IMR-90 (cell line): Measurements from ENCODE around the gene ZBTB33. TPM values are rescaled to one million over a fixed set of nuclear protein-coding genes. Genes with fewer than 3 reads are reported as not detected.

Source experiments
- ATAC-seq: fragments of 200-7000 bp; cut with Tn5 transposase; 2 replicates; pipeline ENCODE4 v1.9.1; 2020; ENCODE audit warnings: low read depth, mild to moderate bottlenecking, moderate library complexity
- BruUV-seq: library from RNA; stranded (reverse); fragments of 400-500 nt; replicated peaks from 2 replicates; lab custom pipeline; 2021; lab: Mats Ljungman, UMichigan
- CTCF ChIA-PET: fragments of 300-600 bp; formaldehyde crosslinking; extraction: SDS; loops from one replicate; lab custom pipeline; 2021; ENCODE audit warnings: antibody characterized with exemption; lab: Yijun Ruan, JAX
- POLR2A ChIA-PET: fragments of 300-600 bp; sonication (Branson Sonifier 250); formaldehyde crosslinking; loops from one replicate; lab custom pipeline; 2022; ENCODE audit warnings: antibody characterized with exemption; ENCODE audit not compliant: unreplicated experiment; lab: Charles Lee
- DNase-seq: peaks from one replicate; pipeline ENCODE4 v3.0.0; 2013
- H2AFZ ChIP-seq: replicated peaks from 2 replicates; pipeline ENCODE3; 2013; ENCODE audit warnings: low read length, mild to moderate bottlenecking; ENCODE audit not compliant: poor library complexity
- H2AK5ac ChIP-seq: 2 replicates; pipeline ENCODE4 v1.6.1; 2013; ENCODE audit warnings: low read depth, low read length, inconsistent platforms
- H2AK9ac ChIP-seq: replicated peaks from 2 replicates; pipeline ENCODE3; 2013; ENCODE audit warnings: mild to moderate bottlenecking, low read depth, low read length, moderate library complexity; ENCODE audit not compliant: poor library complexity
- H2BK120ac ChIP-seq: 2 replicates; pipeline ENCODE4 v1.6.1; 2013; ENCODE audit warnings: low read depth, low read length, inconsistent platforms
- H2BK15ac ChIP-seq: 3 replicates; pipeline ENCODE4 v1.6.1; 2013; ENCODE audit warnings: low read depth, low read length, inconsistent platforms
- H2BK20ac ChIP-seq: 2 replicates; pipeline ENCODE4 v1.6.1; 2013; ENCODE audit warnings: low read depth, mild to moderate bottlenecking, inconsistent platforms, low read length, moderate library complexity
- H2BK5ac ChIP-seq: 2 replicates; pipeline ENCODE4 v1.6.1; 2013; ENCODE audit warnings: mild to moderate bottlenecking, low read depth, low read length, inconsistent platforms; ENCODE audit not compliant: poor library complexity, severe bottlenecking
- H3K14ac ChIP-seq: replicated peaks from 2 replicates; pipeline ENCODE4 v1.6.1; 2013; ENCODE audit warnings: low read depth, low read length, inconsistent platforms
- H3K18ac ChIP-seq: 2 replicates; pipeline ENCODE4 v1.6.1; 2013; ENCODE audit warnings: low read depth, low read length, control low read depth
- H3K23ac ChIP-seq: 2 replicates; pipeline ENCODE4 v1.6.1; 2013; ENCODE audit warnings: low read depth, low read length, inconsistent platforms
- H3K27ac ChIP-seq: 2 replicates; pipeline ENCODE4 v1.5.1; 2013; ENCODE audit warnings: mild to moderate bottlenecking, control low read depth, low read length; ENCODE audit not compliant: insufficient read depth
- H3K27me3 ChIP-seq: 2 replicates; pipeline ENCODE4 v1.6.1; 2013; ENCODE audit warnings: low read length; ENCODE audit not compliant: control insufficient read depth, insufficient read depth
- H3K36me3 ChIP-seq: 2 replicates; pipeline ENCODE4 v1.6.1; 2013; ENCODE audit warnings: low read length, mixed read lengths; ENCODE audit not compliant: control insufficient read depth, insufficient read depth
- H3K4ac ChIP-seq: 2 replicates; pipeline ENCODE4 v1.6.1; 2013; ENCODE audit warnings: low read depth, low read length, inconsistent platforms
- H3K4me1 ChIP-seq: 2 replicates; pipeline ENCODE4 v1.6.1; 2013; ENCODE audit warnings: low read length, mixed read lengths; ENCODE audit not compliant: control insufficient read depth, insufficient read depth
- H3K4me2 ChIP-seq: 2 replicates; pipeline ENCODE4 v1.6.1; 2013; ENCODE audit warnings: low read depth, mild to moderate bottlenecking, control low read depth, low read length, moderate library complexity
- H3K4me3 ChIP-seq: 2 replicates; pipeline ENCODE4 v1.5.1; 2013; ENCODE audit warnings: low read depth, mild to moderate bottlenecking, control low read depth, low read length, moderate library complexity; ENCODE audit not compliant: insufficient read depth
- H3K56ac ChIP-seq: 2 replicates; pipeline ENCODE4 v1.6.1; 2013; ENCODE audit warnings: low read length, inconsistent platforms; ENCODE audit not compliant: insufficient read depth; ENCODE audit errors: extremely low read depth
- H3K79me1 ChIP-seq, 2 experiments: 2 replicates each; pipeline ENCODE4 v1.6.1; 2013; ENCODE audit warnings: low read length in 2 of 2, inconsistent platforms in 1 of 2, low read depth in 1 of 2
- H3K9ac ChIP-seq: 2 replicates; pipeline ENCODE4 v1.6.1; 2013; ENCODE audit warnings: low read depth, low read length, control low read depth
- H3K9me1 ChIP-seq: 2 replicates; pipeline ENCODE4 v1.6.1; 2013; ENCODE audit warnings: low read length, inconsistent platforms; ENCODE audit not compliant: insufficient read depth
- H3K9me3 ChIP-seq: 2 replicates; pipeline ENCODE4 v1.6.1; 2013; ENCODE audit warnings: low read length; ENCODE audit not compliant: control insufficient read depth, insufficient read depth
- H4K20me1 ChIP-seq: 2 replicates; pipeline ENCODE4 v1.6.1; 2013; ENCODE audit warnings: low read length, inconsistent platforms; ENCODE audit not compliant: insufficient read depth
- H4K5ac ChIP-seq: 2 replicates; pipeline ENCODE4 v1.6.1; 2013; ENCODE audit warnings: mild to moderate bottlenecking, low read depth, low read length, control low read depth
- H4K8ac ChIP-seq, 2 experiments: 2 replicates each; pipeline ENCODE4 v1.6.1; 2013; ENCODE audit warnings: low read depth in 2 of 2, low read length in 2 of 2, control low read depth in 1 of 2, inconsistent platforms in 1 of 2
- H4K91ac ChIP-seq: 2 replicates; pipeline ENCODE4 v1.6.1; 2013; ENCODE audit warnings: low read depth, low read length, inconsistent platforms; ENCODE audit not compliant: insufficient read depth
- BHLHE40 ChIP-seq: fragments of 150-350 bp; IDR thresholded peaks from 2 replicates; pipeline ENCODE4 v1.6.1; 2016; ENCODE audit warnings: mild to moderate bottlenecking, low read depth, low read length
- MAFK ChIP-seq: IDR thresholded peaks from 2 replicates; pipeline ENCODE4 v1.6.1; 2012; ENCODE audit warnings: low read depth, low read length, improper control_type of control experiment
- MAZ ChIP-seq: IDR thresholded peaks from 2 replicates; pipeline ENCODE4 v1.6.1; 2012; ENCODE audit warnings: low read depth, mild to moderate bottlenecking, low read length, improper control_type of control experiment, moderate library complexity, borderline replicate concordance
- POLR2A ChIP-seq: IDR thresholded peaks from 2 replicates; pipeline ENCODE4 v1.6.1; 2012; ENCODE audit warnings: mild to moderate bottlenecking, low read depth, low read length
- RCOR1 ChIP-seq: IDR thresholded peaks from 2 replicates; pipeline ENCODE4 v1.6.1; 2012; ENCODE audit warnings: mild to moderate bottlenecking, low read length, improper control_type of control experiment; ENCODE audit not compliant: insufficient replicate concordance
- RFX5 ChIP-seq: IDR thresholded peaks from 2 replicates; pipeline ENCODE4 v1.8.0; 2012; ENCODE audit warnings: low read depth, mild to moderate bottlenecking, low read length, moderate library complexity
- SMC3 ChIP-seq: fragments of 150-350 bp; IDR thresholded peaks from 2 replicates; pipeline ENCODE4 v1.6.1; 2016; ENCODE audit warnings: low read depth, mild to moderate bottlenecking, antibody characterized with exemption, low read length, moderate library complexity
- WGBS, 2 experiments: methylation state at CpG; one replicate each; pipeline versions ENCODE4 v1.1.5 to v1.1.7; 2013; ENCODE audit warnings: missing lambda C conversion rate in 2 of 2; ENCODE audit not compliant: insufficient read length in 1 of 2; ENCODE audit errors: extremely low coverage in 2 of 2; 5-methylcytosine and 5-hydroxymethylcytosine counted together
- dilution Hi-C: fragments of 300-500 bp; cut with HindIII; formaldehyde crosslinking; loops from one replicate; pipeline ENCODE4 v1.14.3; 2018; ENCODE audit warnings: low sequenced_read_pairs; ENCODE audit not compliant: unreplicated experiment
- in situ Hi-C: fragments of 300-500 bp; cut with MboI; formaldehyde crosslinking; loops from 3 replicates; pipeline ENCODE4 v1.14.3; 2019; ENCODE audit warnings: low sequenced_read_pairs, inconsistent platforms, mixed read lengths
- intact Hi-C: fragments of 100-400 bp; cut with micrococcal nuclease; formaldehyde crosslinking; loops from 2 replicates; pipeline ENCODE4 v1.10.0; 2022
- polyA plus RNA-seq, 3 experiments: library from polyadenylated mRNA; depleted of rRNA; stranded (reverse); fragments of >200 nt; gene quantifications; 2 replicates each; pipeline ENCODE4 v1.2.3, GENCODE V29; 2012; ENCODE audit warnings: low replicate concordance in 1 of 3
- total RNA-seq: library from RNA; depleted of rRNA; stranded (reverse); fragments of >200 nt; gene quantifications from 2 replicates; pipeline ENCODE4 v1.2.3, GENCODE V29; 2012
- TF ChIP-seq, protein P1 (sequence below): conservative IDR thresholded peaks from 2 replicates; pipeline ENCODE4 v1.5.1; 2012; ENCODE audit warnings: mild to moderate bottlenecking, low read depth, low read length, improper control_type of control experiment

Gene ZBTB33
- total and polyA plus RNA-seq, 2 of the 4 experiments (the other 2 are of a cell fraction): 3.3 to 16.3 TPM

DNA sequence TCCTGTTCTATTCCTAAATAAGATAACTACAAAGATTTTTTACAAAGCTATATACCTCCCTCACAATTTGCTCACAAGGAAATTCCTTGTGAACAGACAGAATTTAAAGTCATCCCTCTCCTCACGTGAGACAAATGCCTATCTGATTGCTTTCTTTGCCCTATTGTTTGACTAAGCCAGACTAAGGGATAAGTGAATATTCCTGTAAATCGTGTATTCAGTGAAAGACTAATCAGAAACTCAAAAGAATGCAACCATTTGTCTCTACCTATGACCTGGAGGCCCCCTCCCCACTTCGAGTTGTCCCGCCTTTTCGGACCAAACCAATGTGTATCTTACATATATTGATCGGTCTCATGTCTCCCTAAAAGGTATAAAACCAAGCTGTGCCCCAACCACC is 15.3 kb upstream of the ZBTB33 start:
- Histone ChIP-seq H3K9me3 (no peaks in the 10 kb centered on the region), H3K27me3 (no peaks in the 10 kb centered on the region; the same call in 1 of the 2 replicates), H3K36me3 (no peaks in the 10 kb centered on the region), H2AK9ac (no peak overlapping the region), H3K9ac (no peak overlapping the region), H3K9me1 (no peaks in the 10 kb centered on the region), H2BK5ac (no peak overlapping the region), H4K91ac (no peak overlapping the region), H3K56ac (no peak overlapping the region), H4K20me1 (no peaks in the 10 kb centered on the region), H3K4me3 (no peak overlapping the region), H3K18ac (no peak overlapping the region), H4K5ac (no peak overlapping the region), H3K79me1 (no peaks in the 10 kb centered on the region), H3K4ac (no peak overlapping the region), H3K27ac (no peak overlapping the region), H3K23ac (no peak overlapping the region), H4K8ac (no peak overlapping the region), H3K4me1 (no peaks in the 10 kb centered on the region), H2BK120ac (no peak overlapping the region), H3K14ac (no peak overlapping the region), H3K4me2 (no peak overlapping the region), H2BK20ac (no peak overlapping the region), H2AK5ac (no peak overlapping the region), H2AFZ (no peak overlapping the region), H2BK15ac (no peak overlapping the region)
- WGBS, 2 experiments: 40% methylated on average over 1 of the region's 6 CpGs; no CpG with 5 or more reads in 1 of the 2 experiments
- POLR2A ChIA-PET: interaction anchor here (1.2 kb wide), 1 partner anchor 18 kb away, joined by 9 read pairs; no protein-coding TSS in a partner anchor
- ATAC-seq: no peak
- no TSS peak for BruUV-seq
- TF ChIP-seq SMC3 (no peak), BHLHE40 (no peak), MAFK (no peak), POLR2A (no peak), RFX5 (no peak), MAZ (no peak), RCOR1 (no peak)
- TF ChIP-seq, protein P1, sequence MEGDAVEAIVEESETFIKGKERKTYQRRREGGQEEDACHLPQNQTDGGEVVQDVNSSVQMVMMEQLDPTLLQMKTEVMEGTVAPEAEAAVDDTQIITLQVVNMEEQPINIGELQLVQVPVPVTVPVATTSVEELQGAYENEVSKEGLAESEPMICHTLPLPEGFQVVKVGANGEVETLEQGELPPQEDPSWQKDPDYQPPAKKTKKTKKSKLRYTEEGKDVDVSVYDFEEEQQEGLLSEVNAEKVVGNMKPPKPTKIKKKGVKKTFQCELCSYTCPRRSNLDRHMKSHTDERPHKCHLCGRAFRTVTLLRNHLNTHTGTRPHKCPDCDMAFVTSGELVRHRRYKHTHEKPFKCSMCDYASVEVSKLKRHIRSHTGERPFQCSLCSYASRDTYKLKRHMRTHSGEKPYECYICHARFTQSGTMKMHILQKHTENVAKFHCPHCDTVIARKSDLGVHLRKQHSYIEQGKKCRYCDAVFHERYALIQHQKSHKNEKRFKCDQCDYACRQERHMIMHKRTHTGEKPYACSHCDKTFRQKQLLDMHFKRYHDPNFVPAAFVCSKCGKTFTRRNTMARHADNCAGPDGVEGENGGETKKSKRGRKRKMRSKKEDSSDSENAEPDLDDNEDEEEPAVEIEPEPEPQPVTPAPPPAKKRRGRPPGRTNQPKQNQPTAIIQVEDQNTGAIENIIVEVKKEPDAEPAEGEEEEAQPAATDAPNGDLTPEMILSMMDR: no peak
- in situ Hi-C loops: loop anchor here (25.0 kb wide), 1 partner anchor 123 kb away; the partner anchor contains the start of gene RHOXF1
- CTCF ChIA-PET: interaction anchor here (1.2 kb wide), 1 partner anchor 21 kb away, joined by 3 read pairs; no protein-coding TSS in a partner anchor
- intact Hi-C loops: no loop called here
- DNase-seq: no peak
- dilution Hi-C loops: no loop called here
